D721Med (cell line): ENCODE data around the gene C4orf50.
"Not testable (repeated sequence)": the region's sequence is repeated elsewhere in the genome, so short reads cannot be mapped to it uniquely, and the experiment has no call there.

Experiments used
- DNase-seq: peaks from one replicate; pipeline ENCODE4 v3.0.0; 2011; ENCODE audit warnings: low spot score; ENCODE audit not compliant: insufficient read length
- FAIRE-seq: peaks from 2 replicates; lab custom pipeline; 2011; peaks lifted over from hg19 to GRCh38; lab: Jason Lieb, UNC
- TF ChIP-seq, protein P1 (sequence below): IDR thresholded peaks from 2 replicates; pipeline ENCODE4 v1.5.1; 2012; ENCODE audit warnings: mild to moderate bottlenecking, control low read depth; ENCODE audit not compliant: insufficient read depth; ENCODE audit errors: missing control alignments

Gene C4orf50

DNA sequence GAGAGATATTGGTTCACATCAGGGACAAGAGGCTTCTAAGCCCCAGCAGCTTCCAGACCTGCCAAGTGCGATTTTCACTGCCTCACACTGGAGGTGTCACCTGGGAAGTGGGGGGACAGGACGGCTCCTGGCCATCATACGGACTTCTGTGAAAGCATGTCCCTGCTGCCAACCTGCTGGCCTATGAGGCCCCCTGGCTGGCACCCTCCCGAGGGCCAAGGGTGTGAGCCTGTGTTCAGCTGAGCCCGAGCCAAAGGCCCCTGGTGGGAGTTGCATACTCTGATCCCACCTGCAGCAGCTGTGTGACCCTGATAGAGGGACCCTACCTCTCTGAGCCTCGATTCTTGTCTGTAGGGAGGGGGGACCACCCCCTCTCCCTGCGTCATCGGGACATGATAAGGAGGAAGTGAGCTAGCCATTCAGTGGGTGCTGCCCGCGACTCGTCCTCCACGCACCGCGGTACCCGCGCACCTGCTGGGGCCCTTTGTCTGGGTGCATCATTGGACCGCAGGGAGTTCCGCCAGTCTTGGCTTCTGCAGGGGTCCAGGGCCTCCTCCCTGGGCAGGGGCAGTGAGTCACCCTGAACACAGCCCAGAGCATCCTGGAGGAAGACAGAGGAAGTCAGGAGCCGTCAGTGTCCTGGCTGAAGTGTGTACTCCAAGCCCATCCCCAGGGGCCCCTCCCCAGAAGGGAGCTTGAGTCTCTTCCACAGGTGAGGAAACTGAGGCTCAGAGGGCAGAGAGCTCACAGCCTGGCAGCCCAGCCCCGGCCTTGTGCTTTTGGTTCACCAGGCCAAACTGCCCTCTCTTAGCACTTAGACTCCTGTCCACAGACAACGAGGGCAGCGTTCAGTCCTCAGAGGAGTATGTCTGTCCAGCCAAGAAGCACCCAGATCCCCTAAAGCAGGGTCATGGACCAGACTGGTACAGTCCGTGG lies 24.1 kb downstream of the C4orf50 start:
- DNase-seq, result no peak
- TF ChIP-seq, protein P1, sequence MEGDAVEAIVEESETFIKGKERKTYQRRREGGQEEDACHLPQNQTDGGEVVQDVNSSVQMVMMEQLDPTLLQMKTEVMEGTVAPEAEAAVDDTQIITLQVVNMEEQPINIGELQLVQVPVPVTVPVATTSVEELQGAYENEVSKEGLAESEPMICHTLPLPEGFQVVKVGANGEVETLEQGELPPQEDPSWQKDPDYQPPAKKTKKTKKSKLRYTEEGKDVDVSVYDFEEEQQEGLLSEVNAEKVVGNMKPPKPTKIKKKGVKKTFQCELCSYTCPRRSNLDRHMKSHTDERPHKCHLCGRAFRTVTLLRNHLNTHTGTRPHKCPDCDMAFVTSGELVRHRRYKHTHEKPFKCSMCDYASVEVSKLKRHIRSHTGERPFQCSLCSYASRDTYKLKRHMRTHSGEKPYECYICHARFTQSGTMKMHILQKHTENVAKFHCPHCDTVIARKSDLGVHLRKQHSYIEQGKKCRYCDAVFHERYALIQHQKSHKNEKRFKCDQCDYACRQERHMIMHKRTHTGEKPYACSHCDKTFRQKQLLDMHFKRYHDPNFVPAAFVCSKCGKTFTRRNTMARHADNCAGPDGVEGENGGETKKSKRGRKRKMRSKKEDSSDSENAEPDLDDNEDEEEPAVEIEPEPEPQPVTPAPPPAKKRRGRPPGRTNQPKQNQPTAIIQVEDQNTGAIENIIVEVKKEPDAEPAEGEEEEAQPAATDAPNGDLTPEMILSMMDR, result no peak
- FAIRE-seq, result no peak

DNA sequence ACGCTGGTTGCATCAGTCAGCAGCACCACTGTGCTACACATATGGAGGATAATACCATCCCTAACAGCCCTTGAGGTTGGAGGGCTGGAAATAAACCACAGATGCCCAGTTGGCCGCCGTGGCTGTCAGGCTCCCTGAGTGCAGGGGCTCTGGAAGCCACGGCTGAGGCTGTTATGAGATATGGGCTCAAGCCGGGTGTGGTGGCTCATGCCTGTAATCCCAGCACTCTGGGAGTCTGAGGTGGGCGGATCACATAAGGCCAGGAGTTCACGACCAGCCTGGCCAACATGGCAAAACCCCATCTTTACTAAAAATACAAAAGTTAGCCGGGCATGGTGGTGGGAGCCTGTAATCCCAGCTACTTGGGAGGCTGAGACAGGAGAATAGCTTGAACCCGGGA lies 24.9 kb downstream of the C4orf50 start:
- DNase-seq, FAIRE-seq: not testable (repeated sequence)

DNA sequence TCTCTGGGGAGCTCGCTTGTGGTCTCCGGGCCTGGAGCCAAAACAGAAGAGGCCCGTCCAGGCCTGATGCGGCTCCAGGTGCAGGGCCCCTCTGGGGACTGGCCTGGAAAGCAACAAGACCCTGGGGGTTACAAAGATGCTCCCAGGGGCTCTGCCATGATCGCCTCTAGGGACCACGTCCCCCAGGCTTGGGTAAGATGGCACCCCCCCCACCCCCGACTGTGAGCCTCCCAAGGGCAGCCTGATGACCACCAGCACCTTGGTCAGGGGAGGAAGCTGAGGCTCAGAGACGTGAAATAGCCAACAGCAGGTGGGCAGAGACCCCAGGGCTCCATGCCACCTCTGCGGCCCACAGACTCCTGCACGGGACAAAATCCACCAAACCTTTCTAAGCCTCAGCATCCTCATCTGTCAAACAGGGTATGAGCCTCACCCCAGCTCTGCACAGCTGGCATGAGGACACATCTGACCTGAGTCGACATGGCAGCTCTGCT lies 25.4 kb downstream of the C4orf50 start:
- DNase-seq (no peak), FAIRE-seq (no peak)

DNA sequence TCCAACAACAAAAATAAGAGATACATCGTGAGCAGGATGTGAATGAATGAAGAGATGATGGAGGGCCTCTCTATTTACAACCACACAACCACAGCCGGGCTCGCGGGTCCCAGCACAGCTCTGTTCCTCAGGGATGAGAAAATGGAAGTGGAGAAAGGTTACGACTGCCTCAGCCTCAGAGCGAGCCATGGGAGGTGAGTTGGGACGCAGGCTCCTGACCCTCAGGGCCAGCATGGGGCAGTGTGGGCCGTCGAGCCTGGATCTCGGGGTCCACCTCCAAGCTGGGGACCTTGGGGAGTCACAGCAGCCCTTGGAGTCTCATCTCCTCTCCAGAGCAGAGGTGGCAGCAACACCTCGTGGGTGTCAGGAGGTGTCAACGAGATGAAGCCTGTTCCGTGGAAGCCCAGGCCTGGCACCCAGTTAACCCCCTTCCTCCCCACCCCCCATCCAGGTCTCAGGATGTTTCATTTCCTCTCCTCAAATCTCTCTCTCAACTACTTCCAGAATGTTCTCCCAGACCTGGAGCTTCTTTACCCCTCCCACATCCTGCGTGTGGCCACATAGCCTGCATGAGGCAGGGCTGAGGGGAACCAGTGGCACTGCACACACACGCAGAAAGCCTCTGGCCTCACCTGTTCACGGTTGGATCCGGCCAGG lies 25.9 kb downstream of the C4orf50 start:
- TF ChIP-seq, protein P1, result no peak
- DNase-seq (no peak), FAIRE-seq (no peak)

More for the DNA sequence above, 25.4 kb downstream of the C4orf50 start:
- TF ChIP-seq, protein P1, result no peak

DNA sequence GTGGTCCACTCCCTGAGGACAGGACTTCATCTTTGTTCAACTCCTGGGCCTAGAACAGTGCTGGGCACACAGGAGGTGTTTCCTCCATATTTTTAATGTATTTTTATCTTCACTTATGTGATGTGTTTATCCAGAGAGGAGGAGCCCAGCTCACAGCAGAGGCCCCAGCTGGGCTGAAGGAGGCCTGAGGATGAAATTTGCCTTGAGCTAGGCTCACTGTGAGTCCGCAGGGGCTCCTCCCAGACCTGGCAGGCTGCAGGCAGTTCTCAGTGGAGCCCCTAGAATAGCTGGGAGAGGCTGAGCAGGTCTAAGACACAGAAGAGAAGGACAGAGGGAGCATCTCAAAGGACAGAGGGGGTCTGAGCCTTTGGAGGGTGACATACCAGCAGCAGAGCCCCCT lies 26.8 kb downstream of the C4orf50 start:
- FAIRE-seq, result no peak
- no peak for DNase-seq
- TF ChIP-seq, protein P1, result no peak

DNA sequence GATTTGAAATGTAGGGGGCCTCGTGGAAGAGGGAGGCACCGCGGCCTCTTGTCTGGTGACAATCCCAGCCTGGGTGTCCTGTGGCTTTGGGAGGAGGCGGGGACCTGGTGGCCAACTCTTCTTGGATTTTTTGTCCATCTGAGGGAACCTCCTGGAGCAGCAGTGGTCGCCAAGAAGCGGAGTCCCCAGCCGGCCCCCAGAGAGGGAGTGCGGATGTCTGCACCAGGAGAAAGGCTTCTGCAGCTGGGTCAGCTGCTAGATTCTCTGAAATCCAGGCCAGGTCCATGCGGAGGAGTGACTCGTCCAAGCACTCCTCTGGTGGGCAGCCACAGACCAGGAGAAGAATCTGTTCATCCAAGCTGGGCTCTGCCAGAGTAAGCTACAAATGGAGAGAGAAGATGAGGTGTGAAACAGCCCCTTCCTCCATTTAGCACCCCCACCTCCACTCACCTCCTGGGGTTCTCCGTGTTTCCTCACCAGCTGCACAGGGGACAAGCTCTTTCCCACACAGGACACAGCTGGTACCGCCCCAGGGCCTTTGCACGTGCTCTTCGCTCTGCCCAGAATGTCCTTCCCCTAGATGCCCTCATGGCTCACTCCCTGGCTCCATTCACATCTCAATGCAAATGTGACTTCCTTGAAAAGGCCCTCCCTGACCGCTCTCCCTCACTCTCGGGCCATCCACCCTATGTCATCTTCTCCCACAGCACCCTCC lies 27.6 kb downstream of the C4orf50 start:
- TF ChIP-seq, protein P1, result no peak
- FAIRE-seq, result no peak
- no peak for DNase-seq
